Measurements from ENCODE around the gene ATP11A. TPM values are rescaled to one million over a fixed set of nuclear protein-coding genes. Genes with fewer than 3 reads are reported as not detected.

ATP11A gene
- total RNA-seq, 1 experiment from 2014 or later: 8.7 TPM

DNA sequence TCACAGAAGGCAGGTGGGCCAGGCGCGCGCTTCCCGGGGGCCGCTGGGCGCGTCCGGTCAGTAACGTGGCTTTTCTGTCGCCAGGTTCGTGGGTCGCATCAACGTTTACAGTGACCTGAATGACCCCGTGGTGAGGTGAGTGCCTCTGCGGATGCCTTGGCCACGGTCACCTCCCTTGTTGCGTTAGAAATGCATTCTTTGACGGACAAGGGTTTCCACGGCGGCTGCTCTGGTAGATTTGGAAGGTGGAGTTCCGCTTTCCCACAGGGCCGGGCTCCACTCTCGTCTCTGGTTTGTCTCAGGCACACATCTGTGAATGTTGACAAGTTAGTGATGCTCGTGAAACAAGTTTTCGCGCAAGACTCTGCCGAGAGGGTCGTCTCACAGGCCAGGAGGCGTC, 130.0 kb downstream of the ATP11A start:
- no peak overlapping the region for H3K9ac ChIP-seq (ENCODE audit: low read length)
- no peak overlapping the region for H3K27ac ChIP-seq (ENCODE audit: low read length)
- no peaks in the 10 kb centered on the region for H3K9me2 ChIP-seq (replicated peaks; ENCODE audit: low read length)
- no peaks in the 10 kb centered on the region for H4K20me1 ChIP-seq (ENCODE audit: low read length)
- POLR2A ChIA-PET (ENCODE audit: unreplicated experiment): no interaction called here
- H3F3A ChIP-seq (ENCODE audit: low read length, unreplicated experiment): no peaks in the 10 kb centered on the region
- CTCF ChIA-PET: no interaction called here
- DNase-seq: no peak
- H3K4me2 ChIP-seq (ENCODE audit: low read length): no peak overlapping the region
- intact Hi-C loops (cut with micrococcal nuclease): no loop called here
- no peaks in the 10 kb centered on the region for H3K9me3 ChIP-seq (ENCODE audit: low read length)
- TF ChIP-seq EZH2phosphoT487 (IDR thresholded peaks at IDR 0.05; ENCODE audit: borderline replicate concordance, low read length) (no peak), CTCF (conservative IDR thresholded peaks at IDR 0.05; ENCODE audit: low read depth, low read length) (no peak), EZH2 (IDR thresholded peaks at IDR 0.05; ENCODE audit: low read length, unreplicated experiment) (no peak)
- H3K27me3 ChIP-seq (ENCODE audit: low read length): no peaks in the 10 kb centered on the region
- no peaks in the 10 kb centered on the region for H3K4me1 ChIP-seq (ENCODE audit: insufficient read depth, low read length)
- no TSS peak for BruUV-seq (replicated peaks)
- H3K79me2 ChIP-seq (ENCODE audit: low read length): no peaks in the 10 kb centered on the region
- no peak overlapping the region for H3K4me3 ChIP-seq (ENCODE audit: low read length)
- peaks cover 4% of the 10 kb centered on the region; the same call in 1 of the 2 replicates for H3K36me3 ChIP-seq (ENCODE audit: low read depth, low read length)
- ATAC-seq: no peak
- H2AFZ ChIP-seq (ENCODE audit: low read length): no peak overlapping the region

DNA sequence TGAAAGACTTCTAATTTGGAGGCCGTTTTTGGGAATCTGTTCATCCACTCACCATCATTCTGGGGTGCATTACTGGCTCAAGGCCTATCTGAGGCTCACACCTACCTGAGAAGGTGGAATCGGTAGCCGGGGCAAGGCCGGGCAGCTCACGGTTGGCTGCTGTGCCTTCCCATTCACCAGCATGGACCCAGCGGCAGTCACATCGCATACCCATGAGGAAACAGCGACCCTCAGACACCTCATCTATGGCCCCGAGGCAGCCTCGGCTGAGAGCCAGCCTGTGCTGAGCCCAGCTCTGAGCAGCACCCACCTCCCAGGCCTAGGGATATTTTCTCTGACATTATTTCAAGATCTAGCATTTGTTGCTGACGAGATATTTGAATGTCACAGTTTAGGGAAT, 130.5 kb downstream of the ATP11A start:
- intact Hi-C loops (cut with micrococcal nuclease): no loop called here
- Histone ChIP-seq H3K9me3 (ENCODE audit: low read length) (no peaks in the 10 kb centered on the region), H3K9me2 (replicated peaks; ENCODE audit: low read length) (no peaks in the 10 kb centered on the region), H3K9ac (ENCODE audit: low read length) (no peak overlapping the region), H3K4me1 (ENCODE audit: insufficient read depth, low read length) (no peaks in the 10 kb centered on the region), H3K79me2 (ENCODE audit: low read length) (no peaks in the 10 kb centered on the region), H3K4me2 (ENCODE audit: low read length) (no peak overlapping the region), H3K36me3 (ENCODE audit: low read depth, low read length) (peaks cover 4% of the 10 kb centered on the region; the same call in 1 of the 2 replicates), H2AFZ (ENCODE audit: low read length) (no peak overlapping the region), H3K27ac (ENCODE audit: low read length) (no peak overlapping the region), H3F3A (ENCODE audit: low read length, unreplicated experiment) (no peaks in the 10 kb centered on the region), H4K20me1 (ENCODE audit: low read length) (no peaks in the 10 kb centered on the region), H3K27me3 (ENCODE audit: low read length) (no peaks in the 10 kb centered on the region), H3K4me3 (ENCODE audit: low read length) (no peak overlapping the region)
- BruUV-seq (replicated peaks): no TSS peak
- POLR2A ChIA-PET (ENCODE audit: unreplicated experiment): no interaction called here
- ATAC-seq: no peak
- CTCF ChIA-PET: no interaction called here
- no peak for DNase-seq
- TF ChIP-seq EZH2 (IDR thresholded peaks at IDR 0.05; ENCODE audit: low read length, unreplicated experiment): no peak
- no peak for TF ChIP-seq EZH2phosphoT487 (IDR thresholded peaks at IDR 0.05; ENCODE audit: borderline replicate concordance, low read length)
- TF ChIP-seq CTCF (conservative IDR thresholded peaks at IDR 0.05; ENCODE audit: low read depth, low read length): no peak

GRCh38 chr13:112821340-112822055, 131.7 kb downstream of the ATP11A start:
- H2AFZ ChIP-seq (ENCODE audit: low read length): no peak overlapping the region
- H3F3A ChIP-seq (ENCODE audit: low read length, unreplicated experiment): no peaks in the 10 kb centered on the region
- no peaks in the 10 kb centered on the region for H3K9me3 ChIP-seq (ENCODE audit: low read length)
- CTCF ChIA-PET: no interaction called here
- no peak for DNase-seq
- H3K4me2 ChIP-seq (ENCODE audit: low read length): no peak overlapping the region
- TF ChIP-seq EZH2 (IDR thresholded peaks at IDR 0.05; ENCODE audit: low read length, unreplicated experiment): no peak
- TF ChIP-seq EZH2phosphoT487 (IDR thresholded peaks at IDR 0.05; ENCODE audit: borderline replicate concordance, low read length): no peak
- TF ChIP-seq CTCF (conservative IDR thresholded peaks at IDR 0.05; ENCODE audit: low read depth, low read length): no peak
- POLR2A ChIA-PET (ENCODE audit: unreplicated experiment): no interaction called here
- no peak overlapping the region for H3K4me3 ChIP-seq (ENCODE audit: low read length)
- H3K79me2 ChIP-seq (ENCODE audit: low read length): no peaks in the 10 kb centered on the region
- no peak for ATAC-seq
- H4K20me1 ChIP-seq (ENCODE audit: low read length): no peaks in the 10 kb centered on the region
- peaks cover 4% of the 10 kb centered on the region; the same call in 1 of the 2 replicates for H3K36me3 ChIP-seq (ENCODE audit: low read depth, low read length)
- H3K27ac ChIP-seq (ENCODE audit: low read length): no peak overlapping the region
- BruUV-seq (replicated peaks): no TSS peak
- H3K9me2 ChIP-seq (replicated peaks; ENCODE audit: low read length): no peaks in the 10 kb centered on the region
- H3K4me1 ChIP-seq (ENCODE audit: insufficient read depth, low read length): no peaks in the 10 kb centered on the region
- H3K9ac ChIP-seq (ENCODE audit: low read length): no peak overlapping the region
- no peaks in the 10 kb centered on the region for H3K27me3 ChIP-seq (ENCODE audit: low read length)
- intact Hi-C loops (cut with micrococcal nuclease): no loop called here
